NCI-H1694 (cell line): ENCODE data around the gene CELSR1.
"Not testable (repeated sequence)": the region's sequence is repeated elsewhere in the genome, so short reads cannot be mapped to it uniquely, and the experiment has no call there.

ENCODE experiments used
- DNase-seq: peaks from one replicate; lab custom pipeline; 2025; lab: John Stamatoyannopoulos, UW

The CELSR1 gene

GRCh38 chr22:46511151-46512038, 26.0 kb downstream of the CELSR1 start:
- no peak for DNase-seq

GRCh38 chr22:46509416-46510089, 27.9 kb downstream of the CELSR1 start:
- no peak for DNase-seq

GRCh38 chr22:46508491-46508999, 28.9 kb downstream of the CELSR1 start:
- no peak for DNase-seq

GRCh38 chr22:46507451-46508425, 29.7 kb downstream of the CELSR1 start:
- DNase-seq, result no peak

DNA sequence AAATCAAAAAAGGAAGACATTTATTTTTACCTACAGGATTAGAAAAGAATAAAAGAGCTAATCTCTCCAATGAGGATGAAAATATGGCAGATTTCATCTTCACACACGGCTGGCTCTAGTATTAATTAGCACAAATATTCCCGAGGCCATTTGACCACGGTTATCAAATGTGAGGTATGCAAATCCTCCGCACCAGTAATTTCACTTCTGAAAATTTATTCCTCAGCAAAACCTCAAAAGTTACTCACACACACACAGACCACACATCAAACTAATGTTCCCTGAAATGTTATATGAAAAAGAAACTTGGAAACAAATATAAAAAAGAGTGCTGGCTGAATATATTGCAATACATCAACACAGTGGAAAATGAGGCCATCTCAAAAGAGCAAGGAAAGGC, 32.8 kb downstream of the CELSR1 start:
- no peak for DNase-seq

DNA sequence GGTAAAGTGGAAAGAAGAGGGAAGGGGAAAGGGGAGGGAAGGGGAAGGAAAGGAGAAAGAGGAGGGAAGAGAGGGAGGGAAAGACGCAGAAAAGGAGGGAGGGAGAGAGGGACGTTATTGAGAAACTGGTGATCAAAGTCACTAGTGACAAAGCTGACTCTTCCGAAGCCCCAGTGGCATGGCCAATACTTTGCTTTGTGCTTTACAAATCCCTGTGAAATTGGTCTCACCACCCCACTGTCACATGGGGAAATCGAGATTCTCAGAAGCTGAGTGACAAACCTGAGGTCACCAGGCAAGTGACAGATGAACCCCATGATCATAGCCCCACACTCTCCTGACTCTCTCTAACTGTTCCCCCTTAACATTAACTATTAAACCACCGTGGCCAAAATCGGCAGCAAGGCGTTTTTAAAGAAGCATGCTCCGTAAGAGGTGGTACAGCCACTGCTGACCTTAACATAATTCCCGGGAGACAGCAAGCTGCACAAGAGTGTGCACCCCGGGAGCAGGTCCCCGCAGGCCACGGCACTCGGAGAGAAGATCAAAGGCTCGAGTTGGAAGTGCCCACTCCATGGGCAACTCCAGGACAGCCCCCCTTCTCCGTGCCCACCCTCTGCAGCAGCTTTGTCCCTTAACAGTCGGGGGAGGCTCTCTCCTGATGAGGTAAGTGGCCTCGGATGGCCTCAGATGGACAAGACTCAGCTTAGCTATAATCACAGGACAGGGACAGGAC, 34.8 kb downstream of the CELSR1 start:
- DNase-seq, result no peak

DNA sequence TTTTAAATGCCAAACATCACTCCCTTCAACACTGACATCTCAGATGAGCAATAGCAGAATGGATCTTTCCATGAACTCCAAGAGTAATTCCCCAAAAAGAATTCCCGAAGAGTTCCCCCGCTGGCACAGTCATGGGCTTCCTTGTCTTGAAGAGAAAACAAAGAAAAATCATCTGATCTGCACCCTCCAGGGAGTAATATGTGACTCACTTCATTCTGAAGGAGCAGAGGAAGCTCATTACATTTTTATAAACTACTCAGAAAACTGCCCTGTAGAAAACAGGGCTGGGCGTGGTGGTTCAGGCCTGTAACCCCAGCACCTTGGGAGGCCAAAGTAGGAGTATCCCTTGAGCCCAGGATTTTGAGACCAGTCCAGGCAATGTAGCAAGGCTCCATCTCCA, 35.7 kb downstream of the CELSR1 start:
- DNase-seq, result no peak

DNA sequence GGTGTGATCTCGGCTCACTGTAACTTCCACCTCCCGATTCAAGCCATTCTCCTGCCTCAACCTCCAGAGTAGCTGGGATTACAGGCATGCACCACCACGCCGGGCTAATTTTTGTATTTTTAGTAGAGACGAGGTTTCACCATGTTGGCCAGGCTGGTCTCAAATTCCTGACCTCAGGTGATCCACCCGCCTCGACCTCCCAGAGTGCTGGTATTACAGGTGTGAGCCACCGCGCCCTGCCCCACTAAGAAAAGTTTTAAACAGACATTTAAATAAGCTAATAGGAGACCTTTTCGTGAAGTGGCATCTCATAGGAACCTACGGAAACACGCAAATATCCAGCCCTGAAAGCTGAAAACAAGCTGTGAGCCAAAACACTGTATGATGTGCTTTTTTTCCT, 36.2 kb downstream of the CELSR1 start:
- not testable (repeated sequence) for DNase-seq

DNA sequence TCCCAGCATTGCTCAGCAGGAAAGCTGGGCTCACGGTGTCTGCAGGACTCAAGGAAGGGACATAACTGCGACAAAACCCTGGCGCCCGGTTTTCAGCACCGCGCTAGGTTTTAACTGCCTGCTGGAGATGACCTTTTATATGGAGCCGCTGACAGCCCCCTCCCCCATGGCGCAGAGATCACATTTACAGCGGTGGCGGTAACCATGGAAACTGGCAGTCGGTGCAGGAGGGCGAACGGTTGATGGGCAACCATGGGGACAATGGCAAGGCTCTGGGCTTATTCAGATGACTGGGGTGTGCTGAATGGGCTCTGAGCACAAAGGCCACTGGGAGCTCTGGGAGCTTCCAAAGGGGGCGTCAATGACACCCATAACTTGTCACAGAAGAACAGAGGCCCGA, 37.2 kb downstream of the CELSR1 start:
- DNase-seq, result no peak

- DNase-seq, result no peak
Measured at GRCh38 chr22:46499805-46500189, 37.6 kb downstream of the CELSR1 start.

DNA sequence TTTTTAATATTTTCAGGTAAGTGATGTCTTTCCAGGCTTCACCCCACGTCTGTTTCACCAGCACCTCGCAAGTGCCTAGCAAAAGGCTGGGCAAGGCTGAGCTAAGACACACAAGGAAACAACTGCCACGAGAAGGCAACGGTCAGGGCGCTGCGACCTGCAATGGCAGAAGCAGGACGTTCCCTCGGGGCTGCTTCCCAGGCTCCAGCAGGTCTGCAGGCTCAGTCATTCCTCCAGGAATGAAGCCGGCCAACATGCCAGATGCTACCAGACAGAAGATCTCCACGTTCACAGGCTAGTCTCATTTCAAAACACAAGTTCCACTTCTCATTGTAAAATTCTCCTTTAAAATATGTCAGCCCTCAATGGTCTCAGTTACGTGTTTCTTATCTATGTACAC, 45.5 kb downstream of the CELSR1 start:
- no peak for DNase-seq

- DNase-seq, result no peak
Measured at GRCh38 chr22:46490538-46490937, 46.9 kb downstream of the CELSR1 start.

DNA sequence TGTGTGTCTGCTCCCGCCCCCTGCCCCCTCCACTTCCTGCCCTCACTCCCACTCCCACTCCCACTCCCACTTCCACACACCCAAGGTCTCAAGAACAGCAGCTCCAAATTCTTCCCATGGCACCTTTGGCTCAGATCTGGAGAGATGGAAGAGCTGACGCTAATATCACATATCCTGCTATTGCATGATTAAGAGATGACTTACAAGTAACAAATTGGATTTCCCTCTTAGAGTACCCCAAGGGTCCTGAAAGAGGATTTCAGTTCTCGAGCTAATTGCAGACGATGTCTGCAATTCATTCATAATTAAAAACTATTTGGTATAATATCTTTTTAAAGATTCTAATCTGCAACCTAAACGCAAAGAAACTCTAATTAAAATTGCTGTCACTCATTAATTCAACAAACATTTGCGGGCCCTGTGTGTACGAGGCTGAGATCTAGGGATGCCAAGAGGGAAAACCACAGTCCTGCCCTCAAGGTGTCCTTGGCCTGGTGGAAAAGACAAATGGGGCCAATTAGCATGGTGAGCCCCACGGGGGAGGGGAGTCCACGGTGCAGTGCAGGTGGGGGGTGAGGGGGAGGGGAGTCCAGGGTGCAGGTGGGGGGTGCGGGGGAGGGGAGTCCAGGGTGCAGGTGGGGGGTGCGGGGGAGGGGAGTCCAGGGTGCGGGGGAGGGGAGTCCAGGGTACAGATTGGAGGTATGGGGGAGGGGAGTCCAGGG, 50.3 kb downstream of the CELSR1 start:
- no peak for DNase-seq

DNA sequence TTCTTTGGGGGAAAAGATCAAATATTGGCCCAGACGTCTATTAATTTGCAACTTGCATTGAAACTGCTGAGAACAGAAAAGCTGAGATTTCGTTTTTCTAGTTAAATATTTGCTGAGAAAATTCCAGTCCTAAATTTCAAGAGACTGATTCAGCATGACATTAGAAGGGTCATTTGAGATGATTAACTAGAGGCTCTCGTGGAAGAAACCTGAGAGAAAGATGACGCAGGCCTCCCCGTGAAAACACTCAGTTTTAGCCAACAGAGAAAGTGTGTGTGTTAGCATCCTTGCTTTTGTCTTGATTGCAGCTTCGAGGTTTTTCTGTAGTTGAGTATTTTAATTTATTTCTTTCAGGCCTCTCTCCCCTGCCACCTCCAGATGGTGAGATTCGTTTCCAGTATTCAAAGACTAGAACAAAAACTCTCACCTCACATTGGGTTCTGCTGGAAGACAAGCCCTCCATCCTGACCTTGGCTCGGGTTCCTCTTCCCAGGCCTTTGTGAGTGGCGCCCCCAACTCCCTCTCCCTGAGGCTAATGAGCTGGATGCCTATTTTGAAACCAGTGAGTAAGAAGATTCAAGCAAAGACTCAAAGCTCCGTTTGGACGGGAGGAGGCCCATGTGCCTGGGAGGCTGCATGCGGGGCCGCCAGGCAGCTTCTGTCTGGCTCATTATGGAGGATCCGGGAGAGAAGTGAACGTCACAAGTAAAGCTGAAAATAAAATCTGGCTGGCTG, 52.4 kb downstream of the CELSR1 start:
- no peak for DNase-seq

DNA sequence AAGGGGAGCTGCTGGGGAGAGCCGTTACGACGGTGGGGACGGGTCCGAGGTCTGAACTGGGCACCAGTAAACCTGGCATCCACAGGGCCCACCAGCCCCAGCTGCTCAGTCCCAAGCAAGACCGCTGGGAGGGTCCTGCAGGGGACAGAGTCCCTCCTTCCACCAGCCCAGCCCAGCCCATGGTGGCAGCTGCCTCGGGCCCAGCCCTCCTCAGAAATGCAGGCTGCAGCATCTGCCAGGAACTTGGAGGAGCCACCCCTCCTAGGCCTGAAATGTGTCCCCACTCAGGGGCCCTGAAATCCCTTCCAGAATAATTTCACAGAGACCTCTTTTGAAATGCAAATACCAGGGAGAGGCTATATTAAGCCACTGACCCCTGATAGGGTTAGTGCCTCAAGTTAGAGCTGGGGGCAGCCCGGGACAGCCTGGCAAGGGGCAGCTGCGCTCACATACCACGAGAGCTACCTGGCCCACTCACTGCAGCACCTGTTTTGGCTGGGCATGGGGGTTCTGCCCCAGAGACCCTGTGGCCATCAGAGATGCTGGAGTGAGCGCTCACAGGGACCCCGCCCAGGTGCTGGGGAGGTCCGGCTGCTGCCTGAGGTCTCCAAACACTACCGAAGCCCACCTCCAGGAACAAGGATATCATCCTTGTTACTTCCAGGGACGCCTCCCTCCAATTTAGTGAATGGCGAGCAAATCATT, 53.1 kb downstream of the CELSR1 start:
- DNase-seq, result no peak

- no peak for DNase-seq
Measured at GRCh38 chr22:46483353-46483752, 54.1 kb downstream of the CELSR1 start.

GRCh38 chr22:46482056-46482675, 55.3 kb downstream of the CELSR1 start:
- no peak for DNase-seq

DNA sequence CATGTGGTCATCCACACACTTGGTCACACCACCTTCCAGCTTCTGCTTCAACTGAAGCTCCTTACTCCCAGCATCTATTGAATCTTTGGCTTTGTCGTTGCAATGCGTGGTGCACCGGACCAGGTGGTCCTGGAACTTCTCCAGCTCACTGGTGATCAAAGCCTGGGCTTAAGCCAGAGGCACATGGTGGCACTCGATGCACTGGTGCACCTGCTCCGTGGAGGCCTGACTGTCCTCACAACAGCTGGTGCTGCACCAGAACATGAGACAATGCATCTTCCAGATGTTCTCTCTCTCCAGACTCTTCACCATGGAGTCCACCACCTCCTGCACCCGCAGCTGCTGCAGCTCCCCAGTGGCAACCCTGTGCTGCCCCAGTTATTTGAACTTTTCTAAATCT, 56.0 kb downstream of the CELSR1 start:
- no peak for DNase-seq

DNA sequence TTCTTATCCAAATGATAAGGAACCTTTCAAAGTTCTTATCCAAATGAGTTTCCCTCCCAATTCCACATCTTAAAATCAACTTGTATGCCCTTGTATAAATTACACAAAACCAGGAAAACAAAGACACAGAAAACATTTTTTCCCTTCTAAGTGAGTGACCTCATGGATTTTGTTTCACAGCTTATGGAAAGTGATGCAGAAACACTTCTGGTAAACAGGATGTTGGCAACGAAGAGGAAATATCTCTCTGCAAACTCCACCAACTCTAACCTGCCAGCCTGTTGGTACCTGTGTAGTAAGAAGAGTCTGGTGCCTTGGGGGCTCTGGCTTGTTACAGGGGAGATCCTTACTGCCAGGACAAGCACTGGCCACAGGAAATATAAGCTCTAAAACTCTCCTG, 57.0 kb downstream of the CELSR1 start:
- DNase-seq, result no peak
